ENCODE results near the gene ITGB6. TPM values are rescaled to one million over a fixed set of nuclear protein-coding genes. Genes with fewer than 3 reads are reported as not detected.

ITGB6 gene
- total RNA-seq, 2 donors from 2014 or later, result 0.24 TPM; not detected in 1

DNA sequence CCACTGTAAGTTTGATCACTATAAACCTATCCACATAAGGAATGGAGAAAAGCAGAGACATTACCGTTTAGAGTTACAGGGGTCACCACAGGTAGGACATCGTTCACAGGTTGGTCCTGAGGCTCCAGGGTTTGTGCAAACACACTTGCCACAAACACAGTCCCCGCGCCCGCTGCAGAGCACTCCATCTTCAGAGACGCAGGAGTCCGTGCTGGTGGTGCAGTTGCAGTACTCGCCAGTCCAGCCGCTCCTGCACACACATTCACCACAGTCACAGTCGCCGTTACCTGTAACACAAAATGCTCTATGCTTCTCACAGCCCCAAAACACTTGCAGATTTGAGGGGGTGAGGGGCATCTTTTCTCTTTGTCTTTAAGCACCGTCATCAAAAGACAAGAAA, 73.8 kb downstream of the ITGB6 start:
- TF ChIP-seq, protein P1, sequence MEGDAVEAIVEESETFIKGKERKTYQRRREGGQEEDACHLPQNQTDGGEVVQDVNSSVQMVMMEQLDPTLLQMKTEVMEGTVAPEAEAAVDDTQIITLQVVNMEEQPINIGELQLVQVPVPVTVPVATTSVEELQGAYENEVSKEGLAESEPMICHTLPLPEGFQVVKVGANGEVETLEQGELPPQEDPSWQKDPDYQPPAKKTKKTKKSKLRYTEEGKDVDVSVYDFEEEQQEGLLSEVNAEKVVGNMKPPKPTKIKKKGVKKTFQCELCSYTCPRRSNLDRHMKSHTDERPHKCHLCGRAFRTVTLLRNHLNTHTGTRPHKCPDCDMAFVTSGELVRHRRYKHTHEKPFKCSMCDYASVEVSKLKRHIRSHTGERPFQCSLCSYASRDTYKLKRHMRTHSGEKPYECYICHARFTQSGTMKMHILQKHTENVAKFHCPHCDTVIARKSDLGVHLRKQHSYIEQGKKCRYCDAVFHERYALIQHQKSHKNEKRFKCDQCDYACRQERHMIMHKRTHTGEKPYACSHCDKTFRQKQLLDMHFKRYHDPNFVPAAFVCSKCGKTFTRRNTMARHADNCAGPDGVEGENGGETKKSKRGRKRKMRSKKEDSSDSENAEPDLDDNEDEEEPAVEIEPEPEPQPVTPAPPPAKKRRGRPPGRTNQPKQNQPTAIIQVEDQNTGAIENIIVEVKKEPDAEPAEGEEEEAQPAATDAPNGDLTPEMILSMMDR (conservative IDR thresholded peaks at IDR 0.05), result no peak
- no peaks in the 10 kb centered on the region for H3K36me3 Mint-ChIP-seq (ENCODE audit: low read depth)
- H3K27ac ChIP-seq (ENCODE audit: low read depth, low read length), result no peak overlapping the region
- H3K27ac Mint-ChIP-seq, result no peak overlapping the region
- no peak overlapping the region for H3K9ac ChIP-seq (ENCODE audit: extremely low read depth, low read length, poor library complexity, severe bottlenecking)
- H3K4me1 Mint-ChIP-seq, result peaks cover 6% of the 10 kb centered on the region
- H3K27me3 ChIP-seq (ENCODE audit: control insufficient read depth, insufficient read depth, low read length, poor library complexity, severe bottlenecking), result no peaks in the 10 kb centered on the region
- no peaks in the 10 kb centered on the region for H3K4me1 ChIP-seq (ENCODE audit: control insufficient read depth, insufficient read depth, low read length)
- H3K9me3 ChIP-seq (ENCODE audit: control insufficient read depth, low read length), result no peaks in the 10 kb centered on the region
- DNase-seq, result no peak
- H3K27me3 Mint-ChIP-seq (ENCODE audit: insufficient read depth), result no peaks in the 10 kb centered on the region
- H3K36me3 ChIP-seq (ENCODE audit: control insufficient read depth, insufficient read depth, low read length), result no peaks in the 10 kb centered on the region
- H3K4me3 Mint-ChIP-seq, result no peak overlapping the region
- no peaks in the 10 kb centered on the region for H3K9me3 Mint-ChIP-seq
- H3K4me3 ChIP-seq (ENCODE audit: low read length), result no peak overlapping the region
- WGBS, 2 experiments (ENCODE audit: insufficient coverage in 1 of 2, insufficient read length in 1 of 2), result 89 to 97% methylated on average over 5 to 12 of the region's 12 CpGs

DNA sequence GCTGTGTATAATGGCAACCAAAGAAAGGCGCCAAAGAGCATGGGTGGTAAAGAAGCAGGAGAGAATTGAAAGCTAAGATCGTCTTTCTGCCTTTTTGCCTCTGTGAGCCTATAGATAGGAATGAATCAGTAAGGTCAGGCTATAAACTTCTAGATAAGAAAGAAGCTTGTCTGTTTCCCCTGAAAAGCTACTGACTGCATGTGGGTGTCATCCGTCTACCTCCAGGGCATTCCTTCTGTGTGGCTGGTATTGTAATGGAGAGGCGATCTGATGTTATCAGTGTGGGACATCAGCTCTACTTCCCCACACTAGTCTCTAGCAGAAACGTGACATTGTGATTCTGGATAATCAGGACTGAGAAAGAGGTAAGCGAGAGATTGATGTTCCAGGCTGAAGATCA, 74.2 kb downstream of the ITGB6 start:
- no peak overlapping the region for H3K27ac Mint-ChIP-seq
- no peaks in the 10 kb centered on the region for H3K9me3 Mint-ChIP-seq
- Histone ChIP-seq H3K27ac (ENCODE audit: low read depth, low read length) (no peak overlapping the region), H3K27me3 (ENCODE audit: control insufficient read depth, insufficient read depth, low read length, poor library complexity, severe bottlenecking) (no peaks in the 10 kb centered on the region), H3K36me3 (ENCODE audit: control insufficient read depth, insufficient read depth, low read length) (no peaks in the 10 kb centered on the region), H3K9me3 (ENCODE audit: control insufficient read depth, low read length) (no peaks in the 10 kb centered on the region), H3K9ac (ENCODE audit: extremely low read depth, low read length, poor library complexity, severe bottlenecking) (no peak overlapping the region), H3K4me1 (ENCODE audit: control insufficient read depth, insufficient read depth, low read length) (no peaks in the 10 kb centered on the region), H3K4me3 (ENCODE audit: low read length) (no peak overlapping the region)
- DNase-seq, result no peak
- TF ChIP-seq, protein P1 (conservative IDR thresholded peaks at IDR 0.05), result no peak
- no peaks in the 10 kb centered on the region for H3K36me3 Mint-ChIP-seq (ENCODE audit: low read depth)
- WGBS, 2 experiments (ENCODE audit: insufficient coverage in 1 of 2, insufficient read length in 1 of 2), result 75 to 80% methylated on average over 2 to 6 of the region's 6 CpGs
- peaks cover 6% of the 10 kb centered on the region for H3K4me1 Mint-ChIP-seq
- H3K4me3 Mint-ChIP-seq, result no peak overlapping the region
- no peaks in the 10 kb centered on the region for H3K27me3 Mint-ChIP-seq (ENCODE audit: insufficient read depth)

DNA sequence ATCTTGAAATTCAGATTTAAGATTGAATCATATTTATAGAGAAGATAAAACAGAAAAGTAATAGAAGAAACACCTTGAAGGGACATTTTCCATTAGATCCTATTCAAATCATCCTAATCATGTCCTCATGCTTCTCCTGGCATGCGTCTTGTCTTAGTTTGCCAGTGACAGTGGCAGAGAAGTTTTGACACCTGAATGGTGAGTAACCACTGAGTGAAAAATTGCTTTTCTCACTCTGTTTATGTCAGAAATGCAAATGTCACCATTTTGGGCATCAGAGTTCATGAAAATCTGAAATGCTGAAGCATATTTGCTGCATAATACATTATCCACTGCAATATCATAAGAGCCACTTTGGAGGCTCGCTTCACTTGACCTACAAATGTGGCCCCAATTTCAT, 74.7 kb downstream of the ITGB6 start:
- Mint-ChIP-seq H3K27me3 (ENCODE audit: insufficient read depth) (no peaks in the 10 kb centered on the region), H3K9me3 (no peaks in the 10 kb centered on the region), H3K4me3 (no peak overlapping the region), H3K4me1 (peaks cover 6% of the 10 kb centered on the region), H3K27ac (no peak overlapping the region), H3K36me3 (ENCODE audit: low read depth) (no peaks in the 10 kb centered on the region)
- 89 to 100% methylated on average over 1 to 2 of the region's 2 CpGs for WGBS, 2 experiments (ENCODE audit: insufficient coverage in 1 of 2, insufficient read length in 1 of 2)
- H3K4me1 ChIP-seq (ENCODE audit: control insufficient read depth, insufficient read depth, low read length), result no peaks in the 10 kb centered on the region
- H3K9ac ChIP-seq (ENCODE audit: extremely low read depth, low read length, poor library complexity, severe bottlenecking), result no peak overlapping the region
- H3K36me3 ChIP-seq (ENCODE audit: control insufficient read depth, insufficient read depth, low read length), result no peaks in the 10 kb centered on the region
- H3K9me3 ChIP-seq (ENCODE audit: control insufficient read depth, low read length), result no peaks in the 10 kb centered on the region
- no peak overlapping the region for H3K27ac ChIP-seq (ENCODE audit: low read depth, low read length)
- DNase-seq, result no peak
- H3K4me3 ChIP-seq (ENCODE audit: low read length), result no peak overlapping the region
- TF ChIP-seq, protein P1 (conservative IDR thresholded peaks at IDR 0.05), result no peak
- no peaks in the 10 kb centered on the region for H3K27me3 ChIP-seq (ENCODE audit: control insufficient read depth, insufficient read depth, low read length, poor library complexity, severe bottlenecking)
